GM12878 (cell line): ENCODE results near the gene CCDC150. TPM values are rescaled to one million over a fixed set of nuclear protein-coding genes. Genes with fewer than 3 reads are reported as not detected.

Source experiments
- ATAC-seq: fragments of 200-7000 bp; cut with Tn5 transposase; 3 replicates; pipeline ENCODE4 v1.9.1; 2020; ENCODE audit warnings: mild to moderate bottlenecking, moderate library complexity
- BruUV-seq: library from RNA; stranded (reverse); fragments of 400-500 nt; replicated peaks from 2 replicates; lab custom pipeline; 2021; lab: Mats Ljungman, UMichigan
- CTCF ChIA-PET: fragments of 300-600 bp; sonication (Branson Sonifier 250); formaldehyde crosslinking; extraction: SDS; loops from one replicate; lab custom pipeline; 2021; ENCODE audit warnings: inconsistent platforms; lab: Yijun Ruan, JAX
- POLR2A ChIA-PET: fragments of 350-600 bp; formaldehyde crosslinking; extraction: SDS; loops from one replicate; lab custom pipeline; 2021; ENCODE audit warnings: inconsistent platforms; lab: Charles Lee
- RAD21 ChIA-PET: fragments of 300-600 bp; sonication (Branson Sonifier 250); formaldehyde crosslinking; loops from one replicate; lab custom pipeline; 2023; ENCODE audit warnings: antibody characterized with exemption; ENCODE audit not compliant: unreplicated experiment; lab: Charles Lee
- SMC1A ChIA-PET: fragments of 300-600 bp; sonication (Branson Sonifier 250); formaldehyde crosslinking; loops from one replicate; lab custom pipeline; 2023; ENCODE audit not compliant: unreplicated experiment, uncharacterized antibody; lab: Charles Lee
- DNase-seq: peaks from one replicate; pipeline ENCODE4 v3.0.0-alpha.2; 2011; ENCODE audit warnings: low read depth, low spot score
- FAIRE-seq: peaks from 3 replicates; lab custom pipeline; 2011; peaks lifted over from hg19 to GRCh38; lab: Jason Lieb, UNC
- H2AFZ ChIP-seq: 2 replicates; pipeline ENCODE4 v1.6.0; 2011; ENCODE audit warnings: low read depth, low read length, control low read depth; ENCODE audit not compliant: control insufficient read depth
- H3K27ac ChIP-seq: 2 replicates; pipeline ENCODE4 v1.5.1; 2011; ENCODE audit warnings: control low read depth; ENCODE audit not compliant: control insufficient read depth, insufficient read depth
- H3K27me3 ChIP-seq, 2 experiments: replicated peaks in 1 of 2; 2 replicates each; pipeline versions ENCODE4 v1.6.0 to v1.6.1; 2011; ENCODE audit warnings: low read length in 1 of 2; ENCODE audit not compliant: control insufficient read depth in 2 of 2, insufficient read depth in 2 of 2
- H3K36me3 ChIP-seq, 2 experiments: 2 replicates each; pipeline ENCODE4 v1.5.1; 2011; ENCODE audit warnings: low read length in 1 of 2; ENCODE audit not compliant: control insufficient read depth in 2 of 2, insufficient read depth in 2 of 2
- H3K4me1 ChIP-seq: 2 replicates; pipeline ENCODE4 v1.6.1; 2011; ENCODE audit warnings: mild to moderate bottlenecking, low read length, moderate library complexity, mixed read lengths; ENCODE audit not compliant: control insufficient read depth, insufficient read depth
- H3K4me2 ChIP-seq: 2 replicates; pipeline ENCODE4 v1.6.0; 2011; ENCODE audit warnings: control low read depth; ENCODE audit not compliant: control insufficient read depth, insufficient read depth
- H3K4me3 ChIP-seq: fragments of 200-600 bp; sonication (generic); 2 replicates; pipeline ENCODE4 v1.5.1; 2016
- H3K79me2 ChIP-seq: 2 replicates; pipeline ENCODE4 v1.6.0; 2011; ENCODE audit warnings: low read length; ENCODE audit not compliant: control insufficient read depth, insufficient read depth
- H3K9ac ChIP-seq: 2 replicates; pipeline ENCODE4 v1.8.0; 2011; ENCODE audit warnings: low read length, control low read depth, mixed read lengths; ENCODE audit not compliant: control insufficient read depth, insufficient read depth
- H3K9me3 ChIP-seq: replicated peaks from 3 replicates; pipeline ENCODE4 v1.5.1; 2011; ENCODE audit warnings: mild to moderate bottlenecking, low read length; ENCODE audit not compliant: control insufficient read depth, insufficient read depth
- H4K20me1 ChIP-seq: 2 replicates; pipeline ENCODE4 v1.6.0; 2011; ENCODE audit not compliant: control insufficient read depth, insufficient read depth
- CBX3 ChIP-seq: fragments of 200-600 bp; sonication (generic); IDR thresholded peaks from 2 replicates; pipeline ENCODE4 v1.6.1; 2016; ENCODE audit warnings: low read depth, borderline replicate concordance
- CHD1 ChIP-seq: IDR thresholded peaks from 2 replicates; pipeline ENCODE4 v1.6.1; 2012; ENCODE audit warnings: low read depth, low read length, improper control_type of control experiment
- NFYB ChIP-seq: IDR thresholded peaks from 2 replicates; pipeline ENCODE4 v1.6.1; 2011; ENCODE audit warnings: low read depth, mild to moderate bottlenecking, low read length, improper control_type of control experiment, moderate library complexity; ENCODE audit not compliant: insufficient read depth
- STAT1 ChIP-seq: fragments of 450-650 bp; conservative IDR thresholded peaks from 2 replicates; pipeline ENCODE4 v1.6.1; 2014; ENCODE audit warnings: antibody characterized with exemption, mild to moderate bottlenecking
- WGBS: methylation state at CpG from one replicate; pipeline ENCODE4 v1.1.6; 2016; ENCODE audit warnings: low lambda C conversion rate; ENCODE audit not compliant: insufficient replicate concordance, insufficient coverage; ENCODE audit errors: missing lambda C conversion rate; 5-methylcytosine and 5-hydroxymethylcytosine counted together
- in situ Hi-C: fragments of 300-500 bp; cut with MboI; formaldehyde crosslinking; loops from 9 replicates; pipeline ENCODE4 v1.14.3; 2018; ENCODE audit warnings: mixed read lengths
- intact Hi-C: fragments of 100-400 bp; cut with micrococcal nuclease; formaldehyde crosslinking; loops from one replicate; pipeline ENCODE4 v1.14.2; 2022; ENCODE audit not compliant: unreplicated experiment
- polyA plus RNA-seq, 11 experiments: library from polyadenylated mRNA; depleted of rRNA in 4 of 11; unstranded in 6 of 11; stranded (reverse) in 5 of 11; fragments of >200 nt; fragmentation: Nextera tagmentation in 4 of 11; fragmentation: Illumina TruSeq in 1 of 11; extraction: Ambion mirVana in 4 of 11; extraction: Trizol in 1 of 11; gene quantifications; 1 replicate in 1 of 11; 2 replicates in 10 of 11; pipeline versions ENCODE4 v1.2.1 to v1.2.3, GENCODE V29; 2011 to 2016; ENCODE audit warnings: inconsistent platforms in 2 of 11, missing spikeins in 2 of 11, low read depth in 1 of 11
- total RNA-seq, 4 experiments: library from RNA; depleted of rRNA in 3 of 4; stranded (reverse); fragments of >200 nt in 3 of 4; fragmentation: Illumina TruSeq in 1 of 4; extraction: Trizol in 1 of 4; gene quantifications; 2 replicates each; pipeline versions ENCODE4 v1.2.1 to v1.2.3, GENCODE V29; 2013 to 2021
- TF ChIP-seq, protein P1 (sequence below): IDR thresholded peaks from 2 replicates; pipeline ENCODE4 v1.6.1; 2011; ENCODE audit warnings: mild to moderate bottlenecking, low read depth, low read length, moderate library complexity; ENCODE audit not compliant: insufficient replicate concordance
- TF ChIP-seq, protein P2 (sequence below): IDR thresholded peaks from 2 replicates; pipeline ENCODE4 v1.6.1; 2012; ENCODE audit warnings: improper control_type of control experiment, low read depth, low read length; ENCODE audit not compliant: insufficient replicate concordance
- TF ChIP-seq, protein P3 (sequence below): fragments of 450-650 bp; conservative IDR thresholded peaks from 2 replicates; pipeline ENCODE4 v1.6.1; 2017; ENCODE audit warnings: mild to moderate bottlenecking, moderate library complexity

The CCDC150 gene
- total and polyA plus RNA-seq, 10 of the 15 experiments (the other 5 are each of a cell fraction or from before 2014, with no cell fraction given): 11.6 to 27.7 (median 19.6) TPM

DNA sequence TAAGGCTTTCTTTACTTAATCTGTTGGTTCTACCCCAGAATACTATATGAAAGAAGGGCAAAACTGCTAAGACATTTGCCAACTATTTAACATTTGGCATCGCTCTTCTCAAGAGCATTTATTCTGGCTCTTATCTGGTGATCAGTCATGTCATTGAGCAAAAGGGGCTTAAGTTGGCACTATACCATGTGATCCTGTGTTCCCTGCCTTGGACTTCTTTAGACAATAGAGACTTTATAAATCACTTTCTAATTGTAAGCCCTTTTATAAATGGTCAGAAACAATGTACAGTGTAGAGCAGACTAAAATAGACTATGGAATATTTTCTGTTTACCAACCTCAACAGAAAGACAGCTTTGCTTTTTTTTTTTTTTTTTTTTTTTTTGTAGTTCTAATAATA lies 107.9 kb downstream of the CCDC150 start:
- POLR2A ChIA-PET: no interaction called here
- no peaks in the 10 kb centered on the region for H3K27me3 ChIP-seq
- RAD21 ChIA-PET: no interaction called here
- BruUV-seq: no TSS peak
- 100% methylated on average over 1 of the region's 1 CpG for WGBS
- no peak overlapping the region for H3K9ac ChIP-seq
- H4K20me1 ChIP-seq: no peaks in the 10 kb centered on the region
- CTCF ChIA-PET: interaction anchor here (1.7 to 1.9 kb wide), 2 partner anchors 8 to 12 kb away, joined by 4 to 5 read pairs; no protein-coding TSS in a partner anchor
- FAIRE-seq: no peak
- TF ChIP-seq, protein P1, sequence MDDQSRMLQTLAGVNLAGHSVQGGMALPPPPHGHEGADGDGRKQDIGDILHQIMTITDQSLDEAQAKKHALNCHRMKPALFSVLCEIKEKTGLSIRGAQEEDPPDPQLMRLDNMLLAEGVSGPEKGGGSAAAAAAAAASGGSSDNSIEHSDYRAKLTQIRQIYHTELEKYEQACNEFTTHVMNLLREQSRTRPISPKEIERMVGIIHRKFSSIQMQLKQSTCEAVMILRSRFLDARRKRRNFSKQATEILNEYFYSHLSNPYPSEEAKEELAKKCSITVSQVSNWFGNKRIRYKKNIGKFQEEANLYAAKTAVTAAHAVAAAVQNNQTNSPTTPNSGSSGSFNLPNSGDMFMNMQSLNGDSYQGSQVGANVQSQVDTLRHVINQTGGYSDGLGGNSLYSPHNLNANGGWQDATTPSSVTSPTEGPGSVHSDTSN: no peak
- TF ChIP-seq, protein P2, sequence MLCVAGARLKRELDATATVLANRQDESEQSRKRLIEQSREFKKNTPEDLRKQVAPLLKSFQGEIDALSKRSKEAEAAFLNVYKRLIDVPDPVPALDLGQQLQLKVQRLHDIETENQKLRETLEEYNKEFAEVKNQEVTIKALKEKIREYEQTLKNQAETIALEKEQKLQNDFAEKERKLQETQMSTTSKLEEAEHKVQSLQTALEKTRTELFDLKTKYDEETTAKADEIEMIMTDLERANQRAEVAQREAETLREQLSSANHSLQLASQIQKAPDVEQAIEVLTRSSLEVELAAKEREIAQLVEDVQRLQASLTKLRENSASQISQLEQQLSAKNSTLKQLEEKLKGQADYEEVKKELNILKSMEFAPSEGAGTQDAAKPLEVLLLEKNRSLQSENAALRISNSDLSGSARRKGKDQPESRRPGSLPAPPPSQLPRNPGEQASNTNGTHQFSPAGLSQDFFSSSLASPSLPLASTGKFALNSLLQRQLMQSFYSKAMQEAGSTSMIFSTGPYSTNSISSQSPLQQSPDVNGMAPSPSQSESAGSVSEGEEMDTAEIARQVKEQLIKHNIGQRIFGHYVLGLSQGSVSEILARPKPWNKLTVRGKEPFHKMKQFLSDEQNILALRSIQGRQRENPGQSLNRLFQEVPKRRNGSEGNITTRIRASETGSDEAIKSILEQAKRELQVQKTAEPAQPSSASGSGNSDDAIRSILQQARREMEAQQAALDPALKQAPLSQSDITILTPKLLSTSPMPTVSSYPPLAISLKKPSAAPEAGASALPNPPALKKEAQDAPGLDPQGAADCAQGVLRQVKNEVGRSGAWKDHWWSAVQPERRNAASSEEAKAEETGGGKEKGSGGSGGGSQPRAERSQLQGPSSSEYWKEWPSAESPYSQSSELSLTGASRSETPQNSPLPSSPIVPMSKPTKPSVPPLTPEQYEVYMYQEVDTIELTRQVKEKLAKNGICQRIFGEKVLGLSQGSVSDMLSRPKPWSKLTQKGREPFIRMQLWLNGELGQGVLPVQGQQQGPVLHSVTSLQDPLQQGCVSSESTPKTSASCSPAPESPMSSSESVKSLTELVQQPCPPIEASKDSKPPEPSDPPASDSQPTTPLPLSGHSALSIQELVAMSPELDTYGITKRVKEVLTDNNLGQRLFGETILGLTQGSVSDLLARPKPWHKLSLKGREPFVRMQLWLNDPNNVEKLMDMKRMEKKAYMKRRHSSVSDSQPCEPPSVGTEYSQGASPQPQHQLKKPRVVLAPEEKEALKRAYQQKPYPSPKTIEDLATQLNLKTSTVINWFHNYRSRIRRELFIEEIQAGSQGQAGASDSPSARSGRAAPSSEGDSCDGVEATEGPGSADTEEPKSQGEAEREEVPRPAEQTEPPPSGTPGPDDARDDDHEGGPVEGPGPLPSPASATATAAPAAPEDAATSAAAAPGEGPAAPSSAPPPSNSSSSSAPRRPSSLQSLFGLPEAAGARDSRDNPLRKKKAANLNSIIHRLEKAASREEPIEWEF: no peak
- TF ChIP-seq CBX3 (no peak), CHD1 (no peak), NFYB (no peak), STAT1 (no peak)
- TF ChIP-seq, protein P3, sequence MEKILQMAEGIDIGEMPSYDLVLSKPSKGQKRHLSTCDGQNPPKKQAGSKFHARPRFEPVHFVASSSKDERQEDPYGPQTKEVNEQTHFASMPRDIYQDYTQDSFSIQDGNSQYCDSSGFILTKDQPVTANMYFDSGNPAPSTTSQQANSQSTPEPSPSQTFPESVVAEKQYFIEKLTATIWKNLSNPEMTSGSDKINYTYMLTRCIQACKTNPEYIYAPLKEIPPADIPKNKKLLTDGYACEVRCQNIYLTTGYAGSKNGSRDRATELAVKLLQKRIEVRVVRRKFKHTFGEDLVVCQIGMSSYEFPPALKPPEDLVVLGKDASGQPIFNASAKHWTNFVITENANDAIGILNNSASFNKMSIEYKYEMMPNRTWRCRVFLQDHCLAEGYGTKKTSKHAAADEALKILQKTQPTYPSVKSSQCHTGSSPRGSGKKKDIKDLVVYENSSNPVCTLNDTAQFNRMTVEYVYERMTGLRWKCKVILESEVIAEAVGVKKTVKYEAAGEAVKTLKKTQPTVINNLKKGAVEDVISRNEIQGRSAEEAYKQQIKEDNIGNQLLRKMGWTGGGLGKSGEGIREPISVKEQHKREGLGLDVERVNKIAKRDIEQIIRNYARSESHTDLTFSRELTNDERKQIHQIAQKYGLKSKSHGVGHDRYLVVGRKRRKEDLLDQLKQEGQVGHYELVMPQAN: no peak
- SMC1A ChIA-PET: interaction anchor here (0.8 to 1.1 kb wide), 2 partner anchors 9 to 16 kb away, joined by 3 read pairs; no protein-coding TSS in a partner anchor
- DNase-seq: no peak
- no peaks in the 10 kb centered on the region for H3K79me2 ChIP-seq
- H3K27ac ChIP-seq: no peak overlapping the region
- in situ Hi-C loops (no loop called here), intact Hi-C loops (no loop called here)
- peaks cover 0 to 8% of the 10 kb centered on the region in 2 experiments; a peak in 2 of 4 replicates for H3K36me3 ChIP-seq
- H2AFZ ChIP-seq: no peak overlapping the region
- ATAC-seq: no peak
- no peaks in the 10 kb centered on the region; the same call in 1 of the 2 replicates for H3K4me1 ChIP-seq
- no peak overlapping the region for H3K4me2 ChIP-seq
- H3K9me3 ChIP-seq: no peaks in the 10 kb centered on the region
- no peak overlapping the region for H3K4me3 ChIP-seq
